IPS-11a (cell line): ENCODE data around the gene C6orf120.
"Not testable (repeated sequence)": the region's sequence is repeated elsewhere in the genome, so short reads cannot be mapped to it uniquely, and the experiment has no call there.

Source experiments
- H3K4me3 ChIP-seq: one replicate; pipeline ENCODE4 v1.5.1; 2013; ENCODE audit warnings: low read depth, low read length, control low read depth

Gene C6orf120

DNA sequence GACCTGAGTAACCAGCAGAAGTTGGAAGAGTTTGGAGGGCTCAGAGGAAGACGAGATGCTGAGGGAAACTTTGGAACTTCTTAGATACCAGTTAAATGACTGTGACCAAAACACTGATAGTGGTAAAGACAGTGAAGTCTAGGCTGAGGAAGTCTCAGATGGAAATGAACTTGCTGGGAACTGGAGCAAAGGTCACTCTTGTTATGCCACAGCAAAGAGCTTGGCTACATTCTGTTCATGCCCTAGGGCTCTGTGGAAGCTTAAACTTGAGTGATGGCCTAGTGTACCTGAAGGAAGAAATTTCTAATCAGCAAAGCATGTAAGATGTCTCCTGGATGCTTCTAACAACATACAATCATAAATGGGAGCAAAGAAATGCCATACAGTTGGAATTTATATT is 24.8 kb upstream of the C6orf120 start:
- H3K4me3 ChIP-seq = no peak overlapping the region

DNA sequence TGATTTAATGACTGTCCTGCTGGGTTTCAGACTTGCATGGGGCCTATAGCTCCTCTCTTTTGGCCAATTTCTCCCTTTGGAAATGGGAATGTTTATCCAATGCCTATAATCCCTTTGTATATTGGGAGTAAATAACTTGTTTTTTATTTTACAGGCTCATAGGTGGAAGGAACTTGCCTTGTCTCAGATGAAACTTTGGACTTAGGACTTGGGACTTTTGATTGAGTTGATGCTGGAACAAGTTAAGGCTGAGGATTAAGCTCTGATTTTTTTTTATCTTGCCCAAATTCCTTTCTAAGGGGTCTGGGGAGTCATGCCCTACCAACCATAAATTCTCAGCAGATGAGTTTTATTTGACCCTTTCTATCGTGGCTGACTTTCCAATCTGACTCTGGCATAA is 23.6 kb upstream of the C6orf120 start:
- H3K4me3 ChIP-seq = no peak overlapping the region

DNA sequence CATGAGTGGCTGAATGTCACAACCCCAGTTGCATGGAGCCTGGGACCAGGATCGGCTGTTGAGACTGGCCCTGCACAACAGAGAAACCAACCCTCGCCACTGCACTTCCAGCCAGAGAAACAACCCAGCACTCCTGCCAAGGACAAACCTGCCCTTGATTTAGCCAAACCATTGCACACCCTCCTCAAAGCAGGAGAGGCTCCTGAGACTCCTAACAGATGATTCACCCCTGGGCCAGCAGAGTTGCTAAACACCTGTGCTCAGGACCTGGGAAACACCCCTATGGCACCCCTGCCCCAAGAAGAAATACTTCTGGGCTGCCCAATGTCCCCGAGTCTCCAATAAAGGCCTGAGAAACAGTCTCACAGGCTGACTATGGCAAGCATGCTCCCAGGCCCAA is 17.9 kb upstream of the C6orf120 start:
- no peak overlapping the region for H3K4me3 ChIP-seq

DNA sequence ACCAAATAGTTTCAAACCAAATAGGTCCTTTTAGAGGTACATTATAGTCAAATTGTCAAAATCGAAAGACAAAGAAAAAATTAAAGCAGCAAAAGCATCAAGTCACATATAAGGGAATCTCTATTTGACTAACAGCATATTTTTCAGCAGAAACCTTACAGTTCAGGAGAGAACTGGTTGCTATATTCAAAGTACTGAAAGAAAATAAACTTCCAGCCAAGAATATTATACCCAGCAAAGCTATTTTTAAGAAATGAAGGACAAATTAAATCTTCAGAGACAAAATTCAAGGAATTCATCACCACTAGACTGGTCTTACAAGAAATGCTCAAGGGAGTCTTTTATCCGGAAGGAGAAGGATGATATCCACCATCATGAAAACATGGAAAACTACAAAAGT is 16.1 kb upstream of the C6orf120 start:
- no peak overlapping the region for H3K4me3 ChIP-seq

DNA sequence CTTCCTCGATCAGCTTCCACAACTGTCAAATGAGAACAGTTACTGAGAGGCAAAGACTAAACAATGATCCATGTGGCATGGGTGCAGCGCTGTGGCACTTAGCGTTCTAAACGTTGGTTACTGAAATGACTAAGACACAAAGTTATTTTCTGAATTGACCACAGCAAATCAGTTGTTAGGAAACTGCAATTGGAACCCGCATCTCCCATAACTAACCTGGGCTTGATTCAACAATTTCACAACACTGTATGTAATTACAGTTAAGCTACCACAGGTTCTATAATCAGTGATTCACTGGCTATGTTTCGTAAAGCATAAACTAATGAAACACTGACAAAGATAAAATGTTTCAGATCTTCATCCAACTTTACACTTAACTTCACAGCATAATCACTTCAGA is 12.6 kb upstream of the C6orf120 start:
- no peak overlapping the region for H3K4me3 ChIP-seq

DNA sequence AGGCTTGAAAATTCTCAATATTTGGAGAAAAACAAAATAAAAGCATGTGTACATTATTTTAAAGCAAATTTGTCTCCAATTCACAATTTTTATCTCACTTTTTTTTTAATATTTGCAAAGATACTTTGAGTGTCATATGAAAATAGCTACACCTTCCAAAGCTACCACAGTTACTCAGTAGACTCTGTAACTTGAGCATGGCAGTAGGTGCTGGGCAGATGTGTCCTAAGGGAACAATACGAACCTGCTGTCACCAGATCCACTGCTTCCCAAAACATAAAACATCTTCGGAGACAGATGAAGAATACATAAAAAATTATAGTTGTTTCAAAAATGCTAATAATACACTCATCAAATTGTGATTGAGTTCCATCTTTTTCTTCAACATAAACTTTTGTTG is 10.7 kb upstream of the C6orf120 start:
- H3K4me3 ChIP-seq = no peak overlapping the region

DNA sequence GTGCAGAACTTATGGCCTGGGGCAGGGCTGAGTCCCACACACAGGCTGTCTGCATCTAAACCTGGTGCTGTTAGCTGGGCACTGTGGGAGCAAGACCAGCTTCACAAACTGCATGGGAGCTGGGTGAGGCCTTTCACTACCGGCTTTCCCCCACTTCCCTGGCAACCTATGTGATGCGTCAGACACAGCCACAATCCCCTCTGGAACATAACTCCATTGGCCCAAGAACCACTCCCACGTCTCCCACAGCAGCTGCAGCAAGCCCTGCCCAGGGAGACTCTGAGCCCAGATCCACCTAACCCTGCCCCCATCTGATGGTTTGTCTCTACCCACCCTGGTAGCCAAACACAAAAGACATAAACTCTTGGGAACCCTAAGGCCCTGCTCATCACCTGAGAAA is 9.4 kb upstream of the C6orf120 start:
- no peak overlapping the region for H3K4me3 ChIP-seq

DNA sequence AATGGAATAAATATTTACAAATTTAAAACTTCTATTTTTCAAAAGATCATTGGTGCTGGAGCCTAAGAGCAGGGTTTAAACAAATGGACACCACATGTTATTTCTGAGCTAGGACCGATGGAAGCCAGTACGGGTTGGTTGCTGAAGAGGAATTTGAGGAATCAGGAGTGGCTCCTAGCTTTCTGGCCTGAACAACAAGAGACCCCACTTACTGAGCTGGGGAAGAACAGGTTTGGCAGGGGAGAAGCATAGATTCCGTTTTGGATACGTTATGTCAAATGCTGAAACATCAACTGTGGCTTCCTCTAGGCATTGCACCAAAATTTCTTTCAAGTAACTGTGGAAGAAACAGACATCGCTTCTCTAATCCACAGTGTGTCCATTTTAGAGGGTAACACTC is 6.8 kb upstream of the C6orf120 start:
- H3K4me3 ChIP-seq = no peak overlapping the region

DNA sequence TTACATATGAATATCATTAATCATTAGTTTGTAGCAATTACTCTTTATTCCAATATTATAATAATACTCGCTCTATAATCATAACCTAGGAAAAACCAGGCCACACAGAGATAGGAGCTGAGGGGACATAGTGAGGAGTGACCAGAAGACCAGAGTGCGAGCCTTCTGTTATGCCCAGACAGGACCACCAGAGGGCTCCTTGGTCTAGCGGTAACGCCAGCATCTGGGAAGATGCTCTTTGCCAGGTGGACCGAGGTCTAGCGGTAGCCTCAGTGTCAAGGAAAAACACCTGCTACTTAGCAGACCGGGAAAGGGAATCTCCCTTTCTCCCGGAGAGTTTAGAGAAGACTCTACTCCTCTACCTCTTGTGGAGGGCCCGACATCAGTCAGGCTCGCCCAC is 4.8 kb upstream of the C6orf120 start:
- not testable (repeated sequence) for H3K4me3 ChIP-seq

DNA sequence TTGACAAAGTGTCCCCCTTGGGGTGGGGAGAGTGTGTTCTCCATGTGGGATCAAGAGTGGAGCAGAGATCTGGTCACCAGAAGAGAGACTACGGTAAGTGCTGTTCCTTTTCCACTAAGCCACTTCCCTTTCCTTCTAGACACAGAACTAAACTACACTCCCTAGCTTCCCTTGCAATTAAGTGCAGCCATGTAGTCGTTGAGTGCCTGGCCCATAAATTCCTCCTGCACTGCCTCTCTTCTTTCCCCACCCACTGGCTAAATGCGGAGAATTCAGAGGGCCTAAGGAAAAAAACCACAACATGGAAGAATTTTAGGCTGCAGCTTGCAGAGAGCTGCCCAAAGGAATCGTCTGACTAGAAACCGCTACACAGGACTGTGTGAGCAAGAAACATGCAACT is 1.6 kb upstream of the C6orf120 start:
- H3K4me3 ChIP-seq = no peak overlapping the region

DNA sequence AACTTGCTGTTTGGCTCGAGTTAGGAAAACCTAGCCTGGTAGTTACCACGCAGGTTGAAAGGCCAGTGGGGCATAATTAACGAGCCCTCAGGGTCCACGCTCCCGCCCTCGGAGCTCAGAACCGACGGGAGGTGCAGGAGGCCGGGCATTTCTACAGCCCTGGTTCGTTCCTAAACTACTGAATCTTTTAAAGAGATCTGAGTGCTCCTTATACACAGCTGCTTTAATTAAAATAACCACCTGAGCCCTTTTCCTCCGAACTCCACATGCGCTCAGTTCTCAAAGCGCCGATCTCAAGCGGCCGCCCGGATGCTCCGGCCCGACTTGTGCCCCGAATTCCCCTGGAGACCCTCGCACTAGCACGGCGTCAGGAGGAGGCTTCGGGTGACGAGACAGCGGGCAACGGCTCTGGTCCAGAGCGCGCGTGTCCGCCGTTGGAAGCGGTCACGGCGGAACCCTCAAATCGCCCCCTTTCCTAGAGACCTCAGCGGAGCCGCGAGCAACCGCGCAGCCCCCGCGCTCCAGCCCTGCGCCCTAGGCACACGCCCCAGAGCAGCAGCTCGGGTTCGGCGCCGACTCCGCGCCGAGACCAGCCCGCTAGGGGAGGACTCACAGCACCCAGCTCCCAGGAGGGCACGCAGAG is 494 bp upstream of the C6orf120 start:
- peak overlapping the region; percentile 97 for H3K4me3 ChIP-seq

DNA sequence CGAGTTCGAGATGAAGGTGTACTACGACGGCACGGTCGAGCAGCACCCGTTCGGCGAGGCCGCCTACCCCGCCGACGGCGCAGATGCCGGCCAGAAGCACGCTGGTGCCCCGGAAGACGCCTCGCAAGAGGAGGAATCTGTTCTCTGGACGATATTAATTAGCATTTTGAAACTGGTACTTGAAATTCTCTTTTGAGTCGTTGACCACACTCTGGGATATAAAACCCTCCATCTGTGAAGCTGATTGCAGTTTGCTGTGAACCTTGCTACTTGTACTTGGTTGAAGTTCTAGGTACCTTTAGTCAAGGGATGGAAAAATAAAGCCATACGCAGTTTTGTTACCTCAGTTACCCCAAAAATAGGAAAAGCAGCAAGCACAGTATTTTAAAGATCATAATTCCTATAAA is 917 bp downstream of the C6orf120 start:
- peak overlapping the region; percentile 97 for H3K4me3 ChIP-seq

DNA sequence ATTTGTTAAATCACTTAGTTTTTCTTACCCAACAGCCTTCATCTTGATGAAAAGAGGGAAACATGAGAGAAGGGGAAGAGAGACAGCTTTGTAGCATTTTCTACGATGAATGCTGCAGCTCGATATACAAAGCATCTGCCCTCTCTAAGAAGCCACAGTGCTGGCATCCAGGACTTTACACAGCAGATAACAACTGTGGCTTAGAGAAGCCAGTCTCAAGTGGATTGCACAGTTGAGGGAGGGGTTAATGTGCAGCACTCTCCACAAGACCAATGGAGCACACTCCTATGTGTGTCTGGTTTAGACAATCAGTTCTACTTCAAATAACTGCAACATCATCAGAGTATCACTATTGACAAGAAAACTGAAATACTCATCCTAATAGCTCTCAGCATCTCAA is 5.8 kb downstream of the C6orf120 start:
- no peak overlapping the region for H3K4me3 ChIP-seq

DNA sequence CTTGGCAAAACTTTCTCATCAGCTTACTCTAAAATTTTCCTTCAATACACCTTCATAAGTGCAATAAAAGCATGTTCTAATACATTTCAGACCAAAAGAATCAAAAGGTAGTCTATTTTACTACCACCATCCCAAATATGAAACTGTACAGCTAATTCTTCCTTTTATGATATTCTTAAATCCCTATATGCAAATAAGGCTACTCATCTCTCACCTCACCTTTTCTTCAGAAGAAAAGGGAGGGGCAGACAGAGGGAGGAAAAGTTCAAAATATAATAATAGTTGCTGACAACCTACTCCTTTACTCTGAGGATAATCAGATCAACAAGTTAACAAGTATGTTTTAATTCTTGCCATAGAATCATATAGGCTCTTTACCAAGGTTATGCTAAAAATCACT is 7.4 kb downstream of the C6orf120 start:
- H3K4me3 ChIP-seq = no peak overlapping the region

DNA sequence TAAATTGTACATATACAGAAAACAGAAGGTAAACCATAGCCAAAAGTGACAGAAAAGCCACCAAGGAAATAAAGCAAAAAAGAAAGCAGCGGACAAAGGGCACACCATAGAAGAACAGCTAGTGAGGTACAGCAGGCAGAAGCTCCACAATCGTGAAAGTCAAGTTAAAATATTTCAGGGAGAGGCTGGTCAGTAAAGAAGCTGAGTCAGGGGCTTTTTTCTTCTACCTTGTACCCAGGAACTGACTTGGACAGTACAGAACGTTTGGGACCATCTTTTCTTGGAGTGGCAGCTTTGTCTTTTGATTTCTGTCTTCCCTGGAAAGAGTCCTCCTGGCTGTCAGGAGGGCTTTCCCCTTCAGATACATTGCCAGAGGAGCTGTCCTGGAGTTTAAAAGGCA is 8.1 kb downstream of the C6orf120 start:
- no peak overlapping the region for H3K4me3 ChIP-seq

DNA sequence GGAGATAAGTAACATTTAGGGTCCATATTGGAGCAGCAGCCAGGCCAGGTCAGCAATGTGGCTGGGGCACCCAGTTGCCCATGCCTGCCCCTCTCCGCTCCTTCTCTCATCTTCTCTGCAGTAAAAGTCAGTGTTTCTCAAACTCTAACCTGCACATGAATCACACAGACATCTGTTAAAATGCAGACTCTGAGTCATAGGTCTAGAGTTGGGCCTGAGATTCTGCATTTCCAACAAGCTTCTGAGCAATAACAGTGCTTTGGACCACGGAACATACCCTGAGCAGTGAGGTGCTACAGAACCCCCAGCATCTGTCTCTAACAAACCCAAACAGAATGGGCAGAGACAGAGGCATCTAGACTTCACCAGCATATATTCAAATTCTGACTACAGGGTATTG is 12.3 kb downstream of the C6orf120 start:
- no peak overlapping the region for H3K4me3 ChIP-seq

DNA sequence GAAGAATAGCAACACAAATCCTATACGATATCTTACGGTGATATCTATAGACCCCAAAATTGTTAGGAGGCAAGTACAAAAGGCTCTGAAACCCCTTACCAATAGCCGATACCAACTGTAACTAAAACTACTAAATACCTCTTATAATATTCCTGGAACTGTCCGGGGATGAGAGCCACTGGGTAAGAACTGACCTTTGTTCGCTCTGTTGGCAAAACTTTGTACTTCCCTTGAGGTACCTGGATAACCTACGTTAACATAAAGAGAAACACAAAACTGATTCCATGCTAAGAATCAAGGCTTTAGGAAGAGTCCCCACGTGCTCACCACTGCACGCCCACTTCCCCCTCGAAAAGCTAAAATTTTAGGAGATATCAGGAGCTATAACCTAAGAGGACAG is 12.7 kb downstream of the C6orf120 start:
- H3K4me3 ChIP-seq = no peak overlapping the region

DNA sequence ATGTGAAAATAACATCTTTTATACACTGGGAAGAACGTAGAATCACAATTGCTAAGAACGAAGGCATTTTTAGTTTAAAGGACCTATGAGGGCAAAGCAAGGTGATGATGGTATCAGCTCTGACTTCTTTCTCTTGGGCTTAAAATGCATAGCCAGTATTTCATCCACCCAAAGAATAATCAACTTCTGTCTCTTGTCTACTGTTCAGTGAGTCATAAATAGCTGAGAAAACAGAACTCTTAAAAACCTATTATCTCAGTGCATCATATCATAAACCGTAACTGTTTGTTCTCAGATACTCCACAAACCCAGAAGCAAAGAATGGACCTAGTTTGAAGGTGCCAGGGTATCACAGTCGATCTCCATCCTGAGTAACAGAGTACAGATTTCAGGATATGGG is 17.2 kb downstream of the C6orf120 start:
- H3K4me3 ChIP-seq = no peak overlapping the region

DNA sequence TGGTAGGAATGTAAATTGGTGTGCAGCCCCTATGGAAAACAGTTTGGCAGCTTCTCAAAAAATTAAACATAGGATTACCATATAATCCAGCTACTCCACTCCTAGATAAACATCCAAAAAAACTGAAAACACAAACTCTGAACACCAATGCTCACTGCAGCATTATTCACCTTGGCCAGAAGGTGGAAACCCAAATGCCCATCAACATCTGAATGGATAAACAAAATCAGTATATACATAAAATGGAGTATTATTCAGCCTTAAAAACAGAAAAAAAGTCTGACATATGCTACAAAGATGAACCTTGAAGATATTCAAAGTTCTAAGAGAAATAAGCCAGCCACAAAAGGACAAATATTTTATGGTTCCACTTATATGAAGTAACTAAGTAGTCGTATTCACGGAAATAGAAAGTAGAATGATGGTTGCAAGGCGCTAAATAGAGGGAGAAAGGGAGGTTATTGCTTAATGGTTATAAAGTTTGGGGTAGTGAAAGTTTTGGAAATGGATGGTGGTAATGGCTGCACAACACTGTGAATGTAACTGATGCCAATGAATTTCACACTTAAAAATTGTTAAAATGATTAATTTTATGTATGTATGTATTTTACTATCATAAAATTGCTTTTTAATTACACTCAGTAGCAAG is 18.4 kb downstream of the C6orf120 start:
- H3K4me3 ChIP-seq = no peak overlapping the region

DNA sequence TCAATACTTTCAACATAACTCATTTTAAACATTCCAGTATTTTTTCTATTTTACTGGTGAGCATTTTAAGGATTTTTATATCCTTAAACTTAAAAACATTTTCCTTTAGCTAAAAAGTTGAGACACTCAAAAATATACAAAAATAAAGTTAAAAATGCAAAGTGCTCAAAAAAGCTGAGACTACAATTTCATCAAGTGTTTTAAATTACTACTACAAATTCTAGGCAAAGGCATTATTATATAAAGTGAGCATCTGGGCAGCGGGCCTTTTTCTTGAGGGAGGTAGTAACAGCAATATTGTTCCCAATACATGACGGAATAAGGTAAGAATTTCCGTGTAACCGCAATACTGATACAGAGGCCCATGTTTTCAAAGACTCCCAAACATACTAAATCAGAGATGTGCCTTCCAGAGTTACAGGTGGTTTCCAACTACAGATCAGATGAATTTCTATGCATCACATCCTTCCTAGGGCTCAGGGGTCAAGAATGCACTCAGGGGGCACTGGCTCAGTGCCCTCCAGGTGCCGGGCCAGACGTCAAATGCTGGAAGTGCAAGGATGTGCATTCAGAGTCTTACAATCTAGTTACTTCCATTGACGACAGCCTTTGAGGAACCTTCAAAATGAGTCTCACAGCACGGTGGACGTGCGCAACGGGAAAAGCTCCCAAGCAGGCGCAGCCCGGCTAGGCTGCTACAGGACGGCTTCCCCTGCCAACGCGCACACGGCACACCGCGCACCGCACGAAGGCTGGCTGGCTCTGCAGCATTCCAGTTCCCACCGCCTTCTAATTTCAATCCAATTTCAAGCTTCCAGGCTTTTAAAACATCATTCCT is 20.7 kb downstream of the C6orf120 start:
- H3K4me3 ChIP-seq = peak overlapping the region; percentile 70

DNA sequence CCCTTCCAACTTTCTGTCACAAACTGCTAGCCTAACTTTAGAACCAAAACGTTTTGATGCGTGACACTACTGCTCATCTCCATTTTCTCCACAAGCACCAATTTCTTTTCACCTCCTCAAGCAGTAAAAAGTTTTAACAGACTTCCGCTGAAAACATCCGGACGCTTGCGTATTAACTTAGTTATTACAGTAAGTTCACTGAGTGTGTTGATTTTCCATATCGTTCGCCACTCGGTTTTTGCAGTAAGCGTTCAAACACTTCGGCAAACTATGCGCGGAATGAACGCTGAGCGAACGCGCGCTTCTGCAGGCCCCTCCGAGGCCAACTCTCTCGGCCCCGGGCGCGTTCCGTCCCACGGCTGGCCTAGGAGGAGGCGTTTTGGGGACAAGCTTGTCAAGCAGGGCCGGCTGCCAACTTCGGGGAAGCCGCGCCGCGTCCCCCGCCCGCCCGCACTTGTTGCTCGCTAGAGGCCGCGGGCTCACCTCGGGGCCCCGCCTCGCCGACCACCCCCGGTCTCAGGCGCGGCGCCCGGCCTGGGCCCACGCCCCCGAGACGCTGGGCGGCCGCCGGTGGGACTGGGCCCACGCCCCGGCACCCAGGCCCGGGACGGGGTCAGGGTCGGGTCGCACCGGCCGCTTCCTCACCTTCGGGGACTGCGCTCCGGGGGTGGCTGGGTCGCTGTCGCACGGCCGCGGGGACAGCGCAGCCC is 21.4 kb downstream of the C6orf120 start:
- peak overlapping the region; percentile 70 for H3K4me3 ChIP-seq
